Stimulated activated CD8-positive, alpha-beta memory T cell treated with anti-CD3 and anti-CD28 coated beads, Interleukin-12 subunit alpha, Interleukin-12 subunit beta, amount 100 ng/mL, for 1 hour (primary cell): ENCODE measurements around the gene MRPS18B.

Source experiments
- DNase-seq: peaks from one replicate; pipeline ENCODE4 v3.0.0-alpha.2; 2020; ENCODE audit warnings: low read depth

MRPS18B gene

DNA sequence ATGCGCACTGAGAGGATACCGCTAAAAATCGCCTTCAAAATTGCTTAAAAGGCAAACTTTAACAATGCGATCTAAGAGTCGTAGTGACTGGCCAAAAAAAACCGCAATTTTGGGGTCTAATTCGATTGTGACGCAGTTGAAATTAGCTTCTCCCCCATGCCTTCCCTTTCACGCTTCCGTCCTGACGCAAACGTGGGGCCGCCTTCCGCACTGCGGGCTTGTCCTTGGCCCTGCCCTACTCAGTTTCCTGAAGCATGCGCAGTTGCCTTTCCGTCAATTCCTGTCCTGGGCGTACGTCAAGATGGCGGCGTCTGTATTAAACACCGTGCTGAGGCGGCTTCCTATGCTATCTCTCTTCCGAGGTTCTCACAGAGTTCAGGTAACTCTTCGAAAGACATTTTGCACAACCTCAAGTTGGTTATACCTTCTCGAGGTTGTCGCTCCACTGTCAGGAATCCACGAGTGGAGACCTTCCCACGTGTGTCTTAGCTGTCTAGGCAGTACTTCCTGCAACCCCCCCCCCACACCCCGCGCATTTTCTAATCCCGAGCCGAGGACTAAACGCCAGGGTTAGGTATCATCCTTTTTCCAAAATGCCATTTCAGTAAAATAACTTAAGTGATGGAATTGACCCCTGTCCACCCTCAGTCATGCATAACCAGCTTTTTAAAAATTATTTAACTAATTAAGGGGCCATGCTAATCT, at the start of gene MRPS18B:
Gene MRPS18B, plus strand, starts transcription at position 276 of the 705 bp plus-strand sequence. Its CDS starts 26 bp downstream, at position 302.
- DNase-seq: peak; percentile 98

DNA sequence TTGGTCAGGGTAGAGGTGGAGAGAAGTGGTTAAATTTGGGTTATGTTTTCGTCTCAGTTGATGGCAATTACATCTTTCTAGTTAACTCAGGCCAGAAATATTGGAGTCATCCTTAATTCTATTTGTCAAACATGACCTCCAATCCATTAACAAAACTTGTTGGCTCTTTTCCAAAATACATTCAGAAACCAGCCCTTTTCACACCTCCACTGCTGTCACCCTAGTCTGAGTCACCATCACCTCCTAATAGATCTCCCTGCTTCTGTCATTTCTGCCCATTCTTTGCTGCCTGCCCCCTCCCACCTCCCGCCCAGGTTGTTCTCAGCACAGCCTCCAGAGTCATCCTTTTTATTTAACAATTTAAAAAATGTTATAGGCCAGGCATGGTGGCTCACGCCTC, 49.4 kb upstream of the MRPS18B start:
- DNase-seq: no peak

DNA sequence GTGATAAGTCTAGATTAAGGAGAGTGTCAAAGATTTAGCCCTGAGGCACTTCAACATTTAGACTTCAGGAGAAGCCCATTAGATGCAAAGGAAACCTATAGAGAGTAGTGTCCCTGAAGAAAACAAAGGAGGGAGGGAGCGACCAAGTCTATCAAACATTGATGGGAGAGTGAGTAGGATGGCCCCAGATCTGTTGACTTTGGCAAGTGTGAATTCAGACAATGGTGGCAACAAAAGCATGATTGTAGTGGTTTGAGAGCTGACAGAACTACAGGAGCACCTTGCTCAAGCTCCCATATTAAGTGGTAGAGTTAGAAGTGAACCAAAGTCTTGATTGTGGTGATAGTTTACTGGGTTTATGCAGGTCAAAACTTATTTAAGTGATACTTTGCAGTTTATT, 47.4 kb upstream of the MRPS18B start:
- DNase-seq: no peak

DNA sequence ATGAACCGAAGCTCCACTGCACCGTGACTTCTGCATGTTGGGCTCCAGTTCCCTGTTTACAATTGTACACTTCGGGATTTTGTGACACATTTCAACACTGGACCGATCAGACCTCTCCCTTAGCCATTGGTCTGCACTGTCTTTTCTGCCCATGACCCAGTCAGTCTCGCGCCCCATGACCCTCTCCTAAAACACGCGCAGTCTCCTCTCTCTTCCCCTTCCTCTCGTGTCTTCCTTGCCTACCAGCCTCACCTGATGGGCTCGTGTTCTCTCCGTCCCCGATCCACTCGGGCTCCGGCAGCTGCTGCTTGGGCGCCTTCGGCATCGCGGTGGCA, 46.9 kb upstream of the MRPS18B start:
- no peak for DNase-seq

DNA sequence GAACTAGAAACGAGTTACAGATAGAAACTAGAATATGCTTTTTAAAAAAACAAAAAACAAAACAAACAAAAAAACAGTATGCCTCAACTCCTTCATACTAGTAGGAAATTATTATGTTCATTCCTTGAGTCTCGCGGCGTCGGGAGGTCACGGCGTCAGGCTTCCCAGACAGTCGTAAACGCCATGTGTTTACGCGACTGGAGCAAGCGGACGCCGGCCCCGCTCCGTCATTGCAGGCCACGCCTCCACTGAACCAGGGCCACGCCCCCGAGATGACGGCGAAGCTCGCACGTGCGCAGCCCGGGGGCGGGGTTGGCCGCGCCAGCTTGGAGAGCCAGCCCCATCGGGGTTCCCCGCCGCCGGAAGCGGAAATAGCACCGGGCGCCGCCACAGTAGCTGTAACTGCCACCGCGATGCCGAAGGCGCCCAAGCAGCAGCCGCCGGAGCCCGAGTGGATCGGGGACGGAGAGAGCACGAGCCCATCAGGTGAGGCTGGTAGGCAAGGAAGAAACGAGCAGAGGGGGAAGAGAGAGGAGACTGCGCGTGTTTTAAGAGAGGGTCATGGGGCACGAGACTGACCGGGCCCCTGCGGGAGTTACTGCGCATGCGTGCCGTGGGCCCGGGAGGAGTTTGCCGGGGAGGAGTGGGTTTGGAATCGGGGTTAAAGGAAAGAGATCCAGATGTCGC, 46.4 kb upstream of the MRPS18B start, which contains the start of gene ABCF1:
Gene ABCF1, plus strand, starts transcription at position 368 of the 687 bp plus-strand sequence. Its CDS starts 46 bp downstream, at position 414.
- DNase-seq: peak; percentile 99

DNA sequence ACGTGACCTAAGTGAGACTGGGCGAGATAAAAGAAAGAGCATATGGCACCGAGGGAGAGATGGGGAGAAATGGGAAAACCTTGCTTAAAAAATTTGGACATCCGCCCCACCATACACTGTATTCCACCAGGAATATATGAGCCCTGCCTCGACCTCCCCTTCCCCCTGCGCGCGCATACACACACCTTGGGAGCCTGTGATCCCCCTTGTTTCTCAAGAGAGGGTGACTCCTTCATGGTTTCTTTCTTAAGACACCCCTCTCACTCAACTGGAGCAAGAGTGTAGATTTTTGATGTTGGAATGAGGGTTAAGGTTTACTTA, 45.9 kb upstream of the MRPS18B start:
- no peak for DNase-seq

DNA sequence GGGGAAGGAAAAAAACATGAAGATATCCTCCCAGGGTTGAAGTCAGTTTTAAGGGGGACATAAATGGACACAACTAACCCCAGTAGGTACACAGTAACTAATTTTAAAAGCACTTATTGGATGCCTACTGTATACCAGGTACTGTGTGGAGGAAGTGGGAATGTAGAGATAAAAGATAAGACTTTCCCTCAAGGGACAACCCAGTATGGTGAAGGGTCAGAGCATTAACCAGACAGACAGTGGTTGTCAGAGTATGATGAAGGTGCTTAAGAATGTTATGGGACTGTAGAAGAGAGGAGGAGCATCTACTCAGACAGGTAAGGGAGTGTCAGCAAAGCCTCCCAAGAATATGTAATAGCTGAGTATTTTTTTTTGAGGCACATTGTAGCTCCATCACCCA, 45.5 kb upstream of the MRPS18B start:
- no peak for DNase-seq

DNA sequence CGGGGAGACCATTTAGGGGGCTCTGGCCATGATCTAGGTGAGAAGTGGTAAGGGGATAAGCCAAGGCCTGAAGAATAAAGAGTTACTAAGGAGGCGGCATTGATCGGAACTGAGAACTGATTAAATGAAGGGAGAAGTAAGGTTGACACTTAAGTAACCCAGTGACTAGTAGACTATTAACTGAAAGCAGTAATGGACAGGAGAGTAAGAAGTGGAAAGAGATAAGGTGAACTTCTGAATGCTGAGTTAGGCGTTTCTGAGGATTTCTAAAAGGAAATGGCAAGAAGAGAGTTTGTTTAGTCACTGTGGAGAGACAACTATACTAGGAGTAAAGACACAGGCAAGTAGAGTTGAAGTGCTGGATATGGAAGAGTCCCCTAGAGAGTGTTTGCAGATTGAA, 44.5 kb upstream of the MRPS18B start:
- no peak for DNase-seq

DNA sequence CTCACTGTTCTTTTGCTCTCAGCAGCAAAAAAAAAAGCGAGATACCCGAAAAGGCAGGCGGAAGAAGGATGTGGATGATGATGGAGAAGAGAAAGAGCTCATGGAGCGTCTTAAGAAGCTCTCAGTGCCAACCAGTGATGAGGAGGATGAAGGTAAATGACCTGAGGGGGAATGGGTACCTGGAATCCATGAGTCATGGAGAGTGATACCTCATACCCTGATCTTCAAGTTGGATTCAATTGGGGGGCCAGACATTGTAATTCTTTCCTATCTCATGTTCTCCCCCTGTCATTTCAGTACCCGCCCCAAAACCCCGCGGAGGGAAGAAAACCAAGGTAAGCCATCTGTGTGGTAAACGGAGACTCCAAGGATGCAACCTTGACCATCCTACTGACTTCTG, 39.6 kb upstream of the MRPS18B start:
- no peak for DNase-seq

DNA sequence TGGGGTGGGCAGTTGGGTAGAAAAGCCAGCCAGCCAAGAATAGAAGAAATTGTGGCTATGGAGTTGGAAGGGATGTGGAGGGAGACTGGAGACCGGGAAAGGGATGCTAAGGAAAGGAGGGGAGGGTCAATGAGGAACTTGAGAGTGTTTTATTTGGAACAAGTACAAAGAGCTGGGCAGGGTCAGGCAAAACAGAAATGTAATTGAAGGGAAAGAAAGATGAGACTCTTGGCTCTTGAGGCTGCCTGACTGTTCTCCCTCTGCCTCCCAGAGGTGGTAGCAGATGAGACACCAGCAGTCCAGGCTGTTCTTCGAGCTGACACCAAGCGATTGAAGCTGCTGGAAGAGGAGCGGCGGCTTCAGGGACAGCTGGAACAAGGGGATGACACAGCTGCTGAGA, 33.7 kb upstream of the MRPS18B start:
- DNase-seq: no peak

DNA sequence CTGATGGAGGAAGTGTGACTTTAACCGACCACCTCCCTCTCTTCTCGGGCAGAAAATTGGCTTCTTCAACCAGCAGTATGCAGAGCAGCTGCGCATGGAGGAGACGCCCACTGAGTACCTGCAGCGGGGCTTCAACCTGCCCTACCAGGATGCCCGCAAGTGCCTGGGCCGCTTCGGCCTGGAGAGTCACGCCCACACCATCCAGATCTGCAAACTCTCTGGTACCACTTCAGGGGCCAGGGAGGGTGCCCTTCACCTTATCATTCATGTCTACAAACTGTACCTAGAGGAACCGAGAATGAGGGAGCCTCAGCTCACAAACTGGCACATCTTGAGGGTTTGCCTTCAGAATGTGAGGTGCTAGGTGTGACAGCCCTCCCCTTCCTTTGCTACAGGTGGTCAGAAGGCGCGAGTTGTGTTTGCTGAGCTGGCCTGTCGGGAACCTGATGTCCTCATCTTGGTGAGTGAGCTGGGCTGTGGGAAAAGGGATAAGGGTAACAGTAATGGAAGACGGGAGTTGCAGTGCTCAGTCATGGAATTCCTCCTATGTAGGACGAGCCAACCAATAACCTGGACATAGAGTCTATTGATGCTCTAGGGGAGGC, 27.8 kb upstream of the MRPS18B start:
- no peak for DNase-seq

DNA sequence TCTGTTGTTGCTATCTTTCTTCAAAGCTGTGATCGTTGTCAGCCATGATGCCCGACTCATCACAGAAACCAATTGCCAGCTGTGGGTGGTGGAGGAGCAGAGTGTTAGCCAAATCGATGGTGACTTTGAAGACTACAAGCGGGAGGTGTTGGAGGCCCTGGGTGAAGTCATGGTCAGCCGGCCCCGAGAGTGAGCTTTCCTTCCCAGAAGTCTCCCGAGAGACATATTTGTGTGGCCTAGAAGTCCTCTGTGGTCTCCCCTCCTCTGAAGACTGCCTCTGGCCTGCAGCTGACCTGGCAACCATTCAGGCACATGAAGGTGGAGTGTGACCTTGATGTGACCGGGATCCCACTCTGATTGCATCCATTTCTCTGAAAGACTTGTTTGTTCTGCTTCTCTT, 27.1 kb upstream of the MRPS18B start:
- no peak for DNase-seq

DNA sequence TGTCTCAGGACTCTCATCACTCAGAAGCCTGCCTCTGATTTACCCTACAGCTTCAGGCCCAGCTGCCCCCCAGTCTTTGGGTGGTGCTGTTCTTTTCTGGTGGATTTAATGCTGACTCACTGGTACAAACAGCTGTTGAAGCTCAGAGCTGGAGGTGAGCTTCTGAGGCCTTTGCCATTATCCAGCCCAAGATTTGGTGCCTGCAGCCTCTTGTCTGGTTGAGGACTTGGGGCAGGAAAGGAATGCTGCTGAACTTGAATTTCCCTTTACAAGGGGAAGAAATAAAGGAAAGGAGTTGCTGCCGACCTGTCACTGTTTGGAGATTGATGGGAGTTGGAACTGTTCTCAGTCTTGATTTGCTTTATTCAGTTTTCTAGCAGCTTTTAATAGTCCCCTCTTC, 26.6 kb upstream of the MRPS18B start:
- no peak for DNase-seq

DNA sequence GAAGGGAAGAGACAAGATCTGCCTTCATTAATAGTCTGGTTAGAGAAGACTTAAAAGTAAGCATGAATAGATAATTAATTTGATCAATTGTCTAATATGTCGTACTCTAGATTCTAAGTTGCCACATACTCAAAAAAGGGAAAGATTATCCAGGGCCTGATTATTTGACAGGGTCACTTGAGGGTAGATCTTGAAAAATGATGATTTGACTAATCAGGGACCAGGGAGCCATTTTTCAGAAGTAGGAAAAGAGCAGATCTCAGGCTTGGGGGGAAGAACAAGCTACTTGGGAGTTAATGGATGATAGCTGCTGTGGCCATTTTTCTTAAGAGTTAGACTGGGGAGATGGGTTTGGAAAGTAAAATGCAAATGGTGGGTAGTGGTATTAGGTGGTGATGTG, 25.4 kb upstream of the MRPS18B start:
- DNase-seq: no peak

DNA sequence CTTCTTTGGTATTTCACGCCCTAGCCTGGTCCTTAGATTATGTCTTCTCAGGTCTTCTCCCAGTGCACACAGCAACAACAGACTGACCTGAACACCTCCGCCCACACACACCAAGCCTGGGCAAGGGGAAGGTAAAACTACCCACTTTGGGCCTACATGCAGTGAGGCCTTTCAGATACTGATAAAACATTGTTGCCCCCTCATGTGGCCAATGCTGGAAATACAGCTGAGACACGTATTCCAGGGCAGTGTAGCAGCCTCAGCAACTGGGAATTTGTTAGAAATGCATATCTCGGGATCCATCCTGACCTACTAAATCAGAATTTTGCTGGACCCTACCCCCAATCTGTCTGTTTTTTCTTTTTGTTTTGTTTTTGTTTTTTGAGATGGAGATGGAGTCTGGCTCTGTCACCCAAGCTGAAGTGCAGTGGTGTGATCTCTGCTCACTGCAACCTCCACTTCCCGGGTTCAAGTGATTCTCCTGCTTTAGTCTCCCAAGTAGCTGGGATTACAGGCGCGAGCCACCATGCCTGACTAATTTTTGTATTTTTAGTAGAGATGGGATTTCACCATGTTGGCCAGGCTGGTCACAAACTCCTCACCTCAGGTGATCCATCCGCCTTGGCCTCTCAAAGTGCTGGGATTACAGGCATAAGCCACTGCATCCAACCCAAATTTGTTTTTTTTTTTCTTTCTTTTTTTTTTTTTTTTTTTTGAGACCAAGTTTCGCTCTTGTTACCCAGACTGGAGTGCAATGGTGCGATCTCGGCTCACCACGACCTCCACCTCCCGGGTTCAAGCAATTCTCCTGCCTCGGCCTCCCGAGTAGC, 20.1 kb upstream of the MRPS18B start:
- DNase-seq: peak; percentile 74

DNA sequence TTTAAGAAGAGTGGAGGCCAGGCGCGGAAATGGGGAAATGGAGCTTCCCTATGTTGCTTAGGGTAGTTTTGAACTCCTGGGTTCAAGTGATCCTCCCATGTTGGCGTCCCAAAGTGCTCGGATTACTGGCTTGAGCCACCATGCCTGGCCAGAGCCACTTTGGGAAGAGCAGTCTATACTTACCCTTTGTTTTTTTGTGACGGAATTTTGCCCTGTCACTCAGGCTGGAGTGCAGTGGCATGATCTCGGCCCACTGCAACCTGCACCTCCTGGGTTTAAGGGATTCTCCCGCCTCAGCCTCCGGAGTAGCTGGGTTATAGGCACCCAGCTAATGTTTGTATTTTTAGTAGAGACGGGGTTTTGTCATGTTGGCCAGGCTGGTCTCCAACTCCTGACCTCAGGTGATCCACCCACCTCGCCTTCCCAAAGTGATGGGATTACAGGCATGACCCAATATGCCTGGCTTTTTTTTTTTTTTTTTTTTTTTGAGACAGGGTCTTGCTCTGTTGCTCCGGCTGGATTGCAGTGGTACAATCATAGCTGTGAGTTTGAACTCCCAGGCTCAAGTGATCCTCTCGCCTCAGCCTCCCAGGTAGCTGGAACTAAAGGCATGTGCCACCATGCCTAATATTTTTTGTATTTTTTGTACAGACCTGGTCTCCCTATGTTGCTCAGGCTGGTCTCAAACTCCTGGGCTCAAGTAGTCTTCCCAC, 18.6 kb upstream of the MRPS18B start:
- no peak for DNase-seq

DNA sequence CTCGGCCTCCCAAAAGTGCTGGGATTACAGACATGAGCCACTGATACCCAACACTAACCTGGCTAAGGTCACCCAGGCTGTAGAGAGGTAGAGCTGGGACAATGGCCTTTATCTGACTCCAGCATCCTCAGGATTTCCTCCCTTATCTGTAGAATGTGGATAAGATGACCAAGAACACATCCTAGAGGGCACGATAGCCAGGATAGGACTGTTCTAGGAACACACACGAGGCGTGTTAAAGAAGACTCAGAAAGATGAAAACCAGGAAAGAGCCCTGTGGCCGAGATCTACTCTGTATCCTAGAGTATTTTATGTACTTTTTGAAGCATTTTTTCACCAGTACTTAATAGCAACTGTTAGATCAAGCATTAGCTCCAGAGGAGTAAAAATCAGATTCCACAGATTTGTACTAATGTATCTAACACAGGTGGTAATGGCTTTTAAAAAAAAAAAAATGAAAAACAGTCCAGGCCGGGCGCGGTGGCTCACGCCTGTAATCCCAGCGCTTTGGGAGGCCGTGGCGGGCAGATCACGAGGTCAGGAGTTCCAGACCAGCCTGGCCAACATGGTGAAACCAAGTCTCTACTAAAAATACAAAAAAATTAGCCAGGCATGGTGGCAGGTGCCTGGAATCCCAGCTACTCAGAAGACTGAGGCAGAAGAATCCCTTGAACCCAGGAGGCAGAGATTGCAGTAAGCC, 17.9 kb upstream of the MRPS18B start:
- no peak for DNase-seq

DNA sequence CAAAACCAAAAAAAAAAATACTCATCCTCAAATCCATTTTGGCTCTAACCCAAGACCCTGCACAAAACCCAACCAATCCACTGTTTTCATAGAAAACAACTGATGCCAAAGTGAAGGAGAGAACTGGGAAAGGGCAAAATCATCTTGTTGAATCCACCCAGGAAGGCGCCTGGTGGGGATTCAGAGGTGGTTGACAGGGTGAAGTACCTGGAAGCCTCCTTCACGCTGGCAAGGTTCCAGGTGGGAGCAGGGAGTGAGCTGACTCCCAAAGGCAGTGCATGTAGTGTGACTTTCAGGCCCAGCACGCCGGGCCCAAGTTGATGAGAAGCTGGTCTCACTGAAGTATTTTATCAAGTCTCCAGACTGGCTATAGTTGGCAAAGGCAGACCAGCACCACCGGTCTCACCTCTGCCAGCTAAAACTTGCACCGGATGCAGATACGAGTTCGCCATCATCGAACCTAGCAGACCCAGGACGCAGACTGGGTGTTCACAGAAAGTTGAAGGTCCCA, 17.1 kb upstream of the MRPS18B start:
- no peak for DNase-seq

DNA sequence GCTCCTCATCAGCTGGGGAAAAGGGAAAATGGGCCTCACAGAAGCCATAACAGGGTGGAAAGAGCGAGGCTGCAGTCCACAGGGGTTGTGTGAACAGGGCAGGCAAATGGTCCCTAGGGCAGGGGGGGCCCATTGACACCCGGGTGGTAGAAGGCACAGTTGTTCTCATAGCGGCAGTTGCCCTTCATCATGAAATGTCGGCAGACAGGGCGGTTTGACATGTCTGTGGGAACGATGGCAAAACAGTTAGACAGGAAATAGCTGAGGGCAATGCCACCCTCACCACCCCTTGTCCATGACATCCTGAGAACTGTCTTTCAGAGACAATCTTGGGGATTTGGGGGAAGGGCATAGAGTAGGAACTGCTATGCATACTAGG, 16.2 kb upstream of the MRPS18B start:
- DNase-seq: no peak

DNA sequence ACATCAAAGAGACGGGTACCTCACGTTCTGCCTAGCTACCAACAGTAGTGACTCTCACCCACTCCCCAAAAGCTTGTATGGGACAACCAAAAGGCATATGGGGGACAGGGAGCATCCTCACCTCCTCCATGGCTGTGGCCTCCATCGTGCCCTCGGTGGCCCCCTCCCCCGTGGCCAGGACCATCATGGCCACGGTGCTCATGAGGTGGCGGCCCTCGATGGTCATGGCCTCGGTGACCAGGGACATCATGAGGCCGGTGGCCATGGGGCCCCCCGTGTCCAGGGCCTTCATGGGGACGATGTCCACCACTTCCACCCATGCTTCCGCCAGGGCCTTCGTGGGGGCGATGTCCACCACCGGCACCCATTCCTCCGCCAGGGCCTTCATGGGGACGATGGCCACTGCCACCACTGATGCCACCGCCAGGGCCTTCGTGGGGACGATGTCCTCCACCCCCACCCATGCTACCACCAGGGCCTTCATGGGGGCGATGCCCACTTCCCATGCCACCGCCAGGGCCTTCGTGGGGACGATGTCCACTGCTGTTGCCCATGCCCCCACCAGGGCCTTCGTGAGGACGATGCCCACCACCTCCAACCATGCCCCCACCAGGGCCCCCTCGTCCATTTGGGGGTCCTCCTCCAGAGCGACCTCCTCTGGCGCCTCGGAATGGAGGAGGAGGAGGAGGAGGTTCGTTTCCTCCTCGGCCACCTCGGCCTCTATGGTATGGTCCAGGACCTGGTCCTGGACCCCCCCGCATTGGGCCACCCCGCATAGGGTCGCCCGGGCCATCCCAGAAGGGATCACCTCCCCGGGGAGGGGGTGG, 15.6 kb upstream of the MRPS18B start:
- no peak for DNase-seq
